B cell (primary cell): Measurements from ENCODE around the gene VEGFB. TPM values are rescaled to one million over a fixed set of nuclear protein-coding genes. Genes with fewer than 3 reads are reported as not detected.
A peak's percentile ranks its signal among the peaks of the same experiment; 100 is the strongest.

ENCODE experiments used
- ATAC-seq: fragments of 200-7000 bp; cut with Tn5 transposase; one replicate; pipeline ENCODE4 v1.10.0; 2021; ENCODE audit warnings: low read depth, mild to moderate bottlenecking, moderate number of reproducible peaks, moderate library complexity
- CTCF ChIA-PET: fragments of 350-600 bp; sonication (Branson Sonifier 250); formaldehyde crosslinking; loops from one replicate; lab custom pipeline; 2021; ENCODE audit warnings: antibody characterized with exemption, inconsistent platforms; lab: Charles Lee
- POLR2A ChIA-PET: fragments of 350-600 bp; sonication (Branson Sonifier 250); formaldehyde crosslinking; loops from one replicate; lab custom pipeline; 2021; ENCODE audit warnings: antibody characterized with exemption; lab: Charles Lee
- DNase-seq: peaks from one replicate; pipeline ENCODE4 v3.0.0; 2013
- H2AFZ ChIP-seq: 2 replicates; pipeline ENCODE4 v1.6.1; 2012; ENCODE audit warnings: mild to moderate bottlenecking, low read depth, low read length; ENCODE audit not compliant: insufficient read depth, poor library complexity, severe bottlenecking
- H3K27ac ChIP-seq, 2 donors: 1 replicate in 1 of 2; 2 replicates in 1 of 2; pipeline ENCODE4 v1.5.1; 2012 to 2013; ENCODE audit warnings: low read length in 2 of 2, mild to moderate bottlenecking in 2 of 2, moderate library complexity in 1 of 2
- H3K27me3 ChIP-seq, 4 experiments: fragments of 200-600 bp in 1 of 4; sonication (generic) in 1 of 4; replicated peaks in 1 of 4; 1 replicate in 2 of 4; 2 replicates in 2 of 4; pipeline versions ENCODE4 v1.6.1 to v1.7.0; 2013 to 2016; ENCODE audit warnings: low read length in 3 of 4, mild to moderate bottlenecking in 2 of 4, mixed read lengths in 1 of 4, moderate library complexity in 1 of 4; ENCODE audit not compliant: insufficient read depth in 4 of 4, control insufficient read depth in 3 of 4; ENCODE audit errors: control extremely low read depth in 1 of 4
- H3K36me3 ChIP-seq, 2 experiments: replicated peaks in 1 of 2; 1 replicate in 1 of 2; 2 replicates in 1 of 2; pipeline versions ENCODE4 v1.6.1 to v1.7.1; 2013; ENCODE audit warnings: low read length in 1 of 2; ENCODE audit not compliant: insufficient read depth in 2 of 2, control insufficient read depth in 1 of 2; ENCODE audit errors: control extremely low read depth in 1 of 2, extremely low read depth in 1 of 2
- H3K4me1 ChIP-seq, 2 donors: fragments of 200-600 bp in 1 of 2; sonication (generic) in 1 of 2; 1 replicate in 1 of 2; 2 replicates in 1 of 2; pipeline versions ENCODE4 v1.5.1 to v1.6.1; 2013 to 2017; ENCODE audit warnings: low read length in 2 of 2; ENCODE audit not compliant: control insufficient read depth in 2 of 2, insufficient read depth in 2 of 2
- H3K4me2 ChIP-seq: replicated peaks from 2 replicates; pipeline ENCODE3; 2012; ENCODE audit warnings: mild to moderate bottlenecking, low read depth, low read length; ENCODE audit not compliant: poor library complexity, severe bottlenecking
- H3K4me3 ChIP-seq, 5 experiments: fragments of 200-600 bp in 1 of 5; sonication (generic) in 1 of 5; 1 replicate in 3 of 5; 2 replicates in 2 of 5; pipeline versions ENCODE4 v1.5.1 to v1.7.0; 2011 to 2016; ENCODE audit warnings: low read length in 4 of 5, mild to moderate bottlenecking in 4 of 5, low read depth in 2 of 5, control low read depth in 1 of 5, moderate library complexity in 1 of 5; ENCODE audit not compliant: insufficient read depth in 1 of 5; ENCODE audit errors: control extremely low read depth in 1 of 5, extremely low read depth in 1 of 5
- H3K79me2 ChIP-seq: fragments of 200-600 bp; sonication (generic); one replicate; pipeline ENCODE4 v1.6.0; 2016; ENCODE audit warnings: low read length; ENCODE audit not compliant: control insufficient read depth, insufficient read depth
- H3K9ac ChIP-seq: fragments of 200-600 bp; sonication (generic); 2 replicates; pipeline ENCODE4 v1.6.1; 2017; ENCODE audit warnings: mild to moderate bottlenecking, low read length, moderate library complexity
- H3K9me3 ChIP-seq, 3 donors: one replicate each; pipeline versions ENCODE4 v1.6.1 to v1.7.1; 2013; ENCODE audit warnings: low read length in 2 of 3; ENCODE audit not compliant: control insufficient read depth in 2 of 3, insufficient read depth in 1 of 3; ENCODE audit errors: control extremely low read depth in 1 of 3
- H4K20me1 ChIP-seq: 2 replicates; pipeline ENCODE4 v1.6.0; 2012; ENCODE audit warnings: mild to moderate bottlenecking, low read length; ENCODE audit not compliant: insufficient read depth, control insufficient read depth, poor library complexity, severe bottlenecking
- H3K27ac Mint-ChIP-seq: one replicate; pipeline ENCODE4 v1.8.0; 2021; ENCODE audit warnings: mixed read lengths
- H3K27me3 Mint-ChIP-seq: one replicate; pipeline ENCODE4 v1.8.0; 2021; ENCODE audit warnings: mixed read lengths
- H3K4me1 Mint-ChIP-seq: one replicate; pipeline ENCODE4 v1.8.0; 2021; ENCODE audit warnings: mixed read lengths
- H3K4me3 Mint-ChIP-seq: one replicate; pipeline ENCODE4 v1.8.0; 2021; ENCODE audit warnings: mixed read lengths
- H3K9me3 Mint-ChIP-seq: one replicate; pipeline ENCODE4 v1.8.0; 2022; ENCODE audit warnings: mixed read lengths; ENCODE audit not compliant: insufficient read depth
- CTCF ChIP-seq: fragments of 200-600 bp; IDR thresholded peaks from one replicate; pipeline ENCODE4 v1.8.0; 2022; ENCODE audit warnings: antibody characterized with exemption, mild to moderate bottlenecking
- EZH2 ChIP-seq: IDR thresholded peaks from 2 replicates; pipeline ENCODE4 v1.6.1; 2012; ENCODE audit warnings: borderline replicate concordance, low read depth, mild to moderate bottlenecking, moderate library complexity, low read length; ENCODE audit not compliant: insufficient read depth, poor library complexity, severe bottlenecking
- WGBS: methylation state at CpG from one replicate; pipeline ENCODE4 v1.1.5; 2013; ENCODE audit warnings: missing lambda C conversion rate; ENCODE audit not compliant: insufficient coverage; 5-methylcytosine and 5-hydroxymethylcytosine counted together
- intact Hi-C: fragments of 100-400 bp; cut with micrococcal nuclease; formaldehyde crosslinking; loops from one replicate; pipeline ENCODE4 v1.10.0; 2022
- polyA plus RNA-seq: library from polyadenylated mRNA; depleted of rRNA; stranded (reverse); fragments of >200 nt; gene quantifications from 2 replicates; pipeline ENCODE4 v1.2.3, GENCODE V29; 2012
- total RNA-seq, 2 donors: library from RNA; stranded (reverse); fragments of 120-200 nt in 1 of 2; gene quantifications; 1 replicate in 1 of 2; 2 replicates in 1 of 2; pipeline versions ENCODE4 v1.2.3 to v1.2.4, GENCODE V29; 2013 to 2022

Gene VEGFB
- total and polyA plus RNA-seq, 2 donors (not counting 1 experiment from before 2014, with no cell fraction given): 56.4 to 152 TPM

GRCh38 chr11:64253481-64253880, 19.1 kb downstream of the VEGFB start:
- no peak for TF ChIP-seq CTCF
- H3K27me3 ChIP-seq: no peaks in the 10 kb centered on the region
- no peak overlapping the region for H2AFZ ChIP-seq
- H3K4me1 ChIP-seq: peaks cover 17 to 23% of the 10 kb centered on the region in 2 donors
- Mint-ChIP-seq H3K27ac (no peak overlapping the region), H3K4me3 (peak overlapping the region; percentile 41), H3K27me3 (no peaks in the 10 kb centered on the region), H3K9me3 (no peaks in the 10 kb centered on the region), H3K4me1 (peaks cover 17% of the 10 kb centered on the region)
- no peak overlapping the region for H3K9ac ChIP-seq
- ChIA-PET POLR2A (no interaction called here), CTCF (interaction anchor here (0.6 to 0.7 kb wide), 2 partner anchors 21 to 31 kb away, joined by 3 read pairs; partner anchors contain the start of gene BAD)
- ATAC-seq: no peak
- H4K20me1 ChIP-seq: no peaks in the 10 kb centered on the region
- intact Hi-C loops: no loop called here
- no peak overlapping the region for H3K27ac ChIP-seq
- H3K79me2 ChIP-seq: peaks cover 4% of the 10 kb centered on the region
- 85% methylated on average over 5 of the region's 5 CpGs for WGBS
- H3K9me3 ChIP-seq: no peaks in the 10 kb centered on the region
- DNase-seq: no peak
- H3K4me3 ChIP-seq: no peak overlapping the region
- no peak overlapping the region for H3K4me2 ChIP-seq
- H3K36me3 ChIP-seq: no peaks in the 10 kb centered on the region

GRCh38 chr11:64254326-64254725, 19.9 kb downstream of the VEGFB start:
- H3K27me3 ChIP-seq: no peaks in the 10 kb centered on the region
- WGBS: 96% methylated on average over 7 of the region's 7 CpGs
- Mint-ChIP-seq H3K4me3 (no peak overlapping the region), H3K4me1 (peaks cover 17% of the 10 kb centered on the region), H3K27ac (no peak overlapping the region), H3K27me3 (no peaks in the 10 kb centered on the region), H3K9me3 (no peaks in the 10 kb centered on the region)
- DNase-seq (no peak), ATAC-seq (no peak)
- intact Hi-C loops: no loop called here
- peaks cover 17 to 23% of the 10 kb centered on the region in 2 donors for H3K4me1 ChIP-seq
- TF ChIP-seq CTCF (no peak), EZH2 (no peak)
- no peak overlapping the region for H3K27ac ChIP-seq
- H4K20me1 ChIP-seq: no peaks in the 10 kb centered on the region
- H3K4me3 ChIP-seq: no peak overlapping the region
- no peaks in the 10 kb centered on the region for H3K36me3 ChIP-seq
- H3K4me2 ChIP-seq: no peak overlapping the region
- ChIA-PET POLR2A (no interaction called here), CTCF (interaction anchor here (0.7 kb wide), 1 partner anchor 31 kb away, joined by 3 read pairs; the partner anchor contains the start of gene BAD)
- peaks cover 4% of the 10 kb centered on the region for H3K79me2 ChIP-seq
- no peak overlapping the region for H2AFZ ChIP-seq
- H3K9me3 ChIP-seq: no peaks in the 10 kb centered on the region
- no peak overlapping the region for H3K9ac ChIP-seq
